Astrocyte (in vitro differentiated cells and primary cell): Measurements from ENCODE around the gene ATP2B2. TPM values are rescaled to one million over a fixed set of nuclear protein-coding genes. Genes with fewer than 3 reads are reported as not detected.

Source experiments
- DNase-seq: peaks from one replicate; pipeline ENCODE4 v3.0.0-alpha.2; 2010; ENCODE audit warnings: low read depth
- FAIRE-seq: peaks from 2 replicates; lab custom pipeline; 2011; peaks lifted over from hg19 to GRCh38; lab: Jason Lieb, UNC
- H2AFZ ChIP-seq: 2 replicates; pipeline ENCODE4 v1.6.0; 2012; ENCODE audit warnings: low read depth, low read length, inconsistent platforms
- H3K27ac ChIP-seq: 2 replicates; pipeline ENCODE4 v1.5.1; 2011; ENCODE audit warnings: low read depth, low read length, inconsistent platforms
- H3K27me3 ChIP-seq: 2 replicates; pipeline ENCODE4 v1.6.0; 2011; ENCODE audit warnings: low read length, inconsistent platforms; ENCODE audit not compliant: insufficient read depth
- H3K36me3 ChIP-seq: 2 replicates; pipeline ENCODE4 v1.5.1; 2011; ENCODE audit warnings: low read length, inconsistent platforms; ENCODE audit not compliant: insufficient read depth
- H3K4me1 ChIP-seq: 2 replicates; pipeline ENCODE4 v1.5.1; 2011; ENCODE audit warnings: low read length, inconsistent platforms; ENCODE audit not compliant: insufficient read depth
- H3K4me2 ChIP-seq: 2 replicates; pipeline ENCODE4 v1.6.0; 2012; ENCODE audit warnings: low read length, inconsistent platforms
- H3K4me3 ChIP-seq: 2 replicates; pipeline ENCODE4 v1.5.1; 2011; ENCODE audit warnings: low read depth, mild to moderate bottlenecking, low read length, inconsistent platforms; ENCODE audit not compliant: insufficient read depth
- H3K79me2 ChIP-seq: 2 replicates; pipeline ENCODE4 v1.6.0; 2012; ENCODE audit warnings: mild to moderate bottlenecking, low read length, inconsistent platforms; ENCODE audit not compliant: insufficient read depth
- H3K9ac ChIP-seq: 2 replicates; pipeline ENCODE4 v1.6.0; 2012; ENCODE audit warnings: mild to moderate bottlenecking, low read length, inconsistent platforms
- H3K9me3 ChIP-seq: 2 replicates; pipeline ENCODE4 v1.5.1; 2012; ENCODE audit warnings: low read depth, mild to moderate bottlenecking, low read length, inconsistent platforms; ENCODE audit not compliant: insufficient read depth
- H4K20me1 ChIP-seq: 2 replicates; pipeline ENCODE4 v1.6.0; 2012; ENCODE audit warnings: low read length, inconsistent platforms; ENCODE audit not compliant: insufficient read depth
- H3K27ac Mint-ChIP-seq: one replicate; pipeline ENCODE4 v1.8.0; 2021; ENCODE audit warnings: mild to moderate bottlenecking, mixed read lengths; ENCODE audit not compliant: unreplicated experiment
- H3K27me3 Mint-ChIP-seq: one replicate; pipeline ENCODE4 v1.8.0; 2021; ENCODE audit warnings: low read depth, mixed read lengths; ENCODE audit not compliant: unreplicated experiment
- H3K36me3 Mint-ChIP-seq: one replicate; pipeline ENCODE4 v1.8.0; 2021; ENCODE audit warnings: low read depth, mixed read lengths; ENCODE audit not compliant: unreplicated experiment
- H3K4me1 Mint-ChIP-seq: one replicate; pipeline ENCODE4 v1.8.0; 2021; ENCODE audit warnings: low read depth, mixed read lengths; ENCODE audit not compliant: unreplicated experiment
- H3K4me3 Mint-ChIP-seq: one replicate; pipeline ENCODE4 v1.8.0; 2021; ENCODE audit warnings: mild to moderate bottlenecking, moderate library complexity, mixed read lengths; ENCODE audit not compliant: unreplicated experiment
- H3K9me3 Mint-ChIP-seq: one replicate; pipeline ENCODE4 v1.8.0; 2021; ENCODE audit warnings: mild to moderate bottlenecking, mixed read lengths; ENCODE audit not compliant: unreplicated experiment
- EZH2 ChIP-seq: IDR thresholded peaks from 2 replicates; pipeline ENCODE4 v1.6.1; 2012; ENCODE audit warnings: mild to moderate bottlenecking, low read length, inconsistent platforms; ENCODE audit not compliant: insufficient read depth
- total RNA-seq: library from RNA; stranded (reverse); gene quantifications from 2 replicates; pipeline ENCODE4 v1.2.1, GENCODE V29; 2021
- TF ChIP-seq, protein P1 (sequence below): IDR thresholded peaks from 2 replicates; pipeline ENCODE4 v1.5.1; 2011; ENCODE audit warnings: low read depth, mild to moderate bottlenecking, inconsistent platforms, low read length, moderate library complexity; ENCODE audit not compliant: insufficient read depth

The ATP2B2 gene
- total RNA-seq, 1 donor from 2014 or later, result 0.05 TPM

GRCh38 chr3:10356461-10356981 is 148.9 kb downstream of the ATP2B2 start:
- no peaks in the 10 kb centered on the region for H3K9me3 ChIP-seq
- no peaks in the 10 kb centered on the region for H3K36me3 ChIP-seq
- H3K27ac ChIP-seq, result no peak overlapping the region
- H3K4me1 ChIP-seq, result peaks cover 49% of the 10 kb centered on the region
- H3K27me3 ChIP-seq, result no peaks in the 10 kb centered on the region
- no peak overlapping the region for H2AFZ ChIP-seq
- FAIRE-seq (no peak), DNase-seq (no peak)
- TF ChIP-seq EZH2, result no peak
- TF ChIP-seq, protein P1, sequence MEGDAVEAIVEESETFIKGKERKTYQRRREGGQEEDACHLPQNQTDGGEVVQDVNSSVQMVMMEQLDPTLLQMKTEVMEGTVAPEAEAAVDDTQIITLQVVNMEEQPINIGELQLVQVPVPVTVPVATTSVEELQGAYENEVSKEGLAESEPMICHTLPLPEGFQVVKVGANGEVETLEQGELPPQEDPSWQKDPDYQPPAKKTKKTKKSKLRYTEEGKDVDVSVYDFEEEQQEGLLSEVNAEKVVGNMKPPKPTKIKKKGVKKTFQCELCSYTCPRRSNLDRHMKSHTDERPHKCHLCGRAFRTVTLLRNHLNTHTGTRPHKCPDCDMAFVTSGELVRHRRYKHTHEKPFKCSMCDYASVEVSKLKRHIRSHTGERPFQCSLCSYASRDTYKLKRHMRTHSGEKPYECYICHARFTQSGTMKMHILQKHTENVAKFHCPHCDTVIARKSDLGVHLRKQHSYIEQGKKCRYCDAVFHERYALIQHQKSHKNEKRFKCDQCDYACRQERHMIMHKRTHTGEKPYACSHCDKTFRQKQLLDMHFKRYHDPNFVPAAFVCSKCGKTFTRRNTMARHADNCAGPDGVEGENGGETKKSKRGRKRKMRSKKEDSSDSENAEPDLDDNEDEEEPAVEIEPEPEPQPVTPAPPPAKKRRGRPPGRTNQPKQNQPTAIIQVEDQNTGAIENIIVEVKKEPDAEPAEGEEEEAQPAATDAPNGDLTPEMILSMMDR, result no peak
- no peaks in the 10 kb centered on the region for H3K36me3 Mint-ChIP-seq
- no peaks in the 10 kb centered on the region for H3K79me2 ChIP-seq
- H3K27me3 Mint-ChIP-seq, result peaks cover 33% of the 10 kb centered on the region
- H3K9me3 Mint-ChIP-seq, result peaks cover 2% of the 10 kb centered on the region
- no peaks in the 10 kb centered on the region for H4K20me1 ChIP-seq
- no peak overlapping the region for H3K4me3 Mint-ChIP-seq
- H3K4me2 ChIP-seq, result no peak overlapping the region
- H3K4me3 ChIP-seq, result no peak overlapping the region
- peaks cover 15% of the 10 kb centered on the region for H3K4me1 Mint-ChIP-seq
- no peak overlapping the region for H3K9ac ChIP-seq
- peak overlapping the region; percentile 45 for H3K27ac Mint-ChIP-seq

DNA sequence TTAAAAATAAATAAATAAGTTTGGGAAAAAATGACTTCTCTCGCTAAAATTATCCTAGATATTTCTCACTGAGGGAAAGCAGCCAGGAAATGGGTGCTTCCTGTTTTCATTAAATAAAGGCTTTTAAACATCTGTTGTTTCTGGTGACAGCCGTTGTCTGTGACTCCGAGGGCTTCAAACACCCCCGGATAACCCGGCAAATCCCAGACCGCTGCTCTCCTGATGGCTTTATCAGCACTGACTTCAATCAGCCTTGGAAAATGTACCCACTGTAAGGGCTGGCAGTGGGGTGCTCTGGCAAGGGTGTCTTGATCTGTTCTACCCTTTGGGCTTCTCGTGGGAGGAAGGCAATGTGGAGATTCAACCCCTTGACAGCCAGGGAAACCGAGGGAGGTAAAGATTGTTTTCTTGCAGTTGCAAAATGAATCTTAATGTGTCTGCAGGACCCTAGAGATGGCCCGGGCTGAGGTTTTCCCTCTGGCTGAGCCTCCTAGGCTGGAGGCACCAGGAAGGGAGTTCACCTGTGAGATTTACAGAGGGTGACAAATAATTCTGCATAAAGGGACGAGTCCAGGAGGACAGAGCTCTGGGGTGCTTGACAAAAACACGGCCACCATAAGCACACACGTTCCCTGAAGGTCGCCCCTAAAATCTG is 150.9 kb downstream of the ATP2B2 start:
- Mint-ChIP-seq H3K27ac (no peak overlapping the region), H3K9me3 (no peaks in the 10 kb centered on the region), H3K4me3 (no peak overlapping the region), H3K36me3 (no peaks in the 10 kb centered on the region), H3K4me1 (peaks cover 15% of the 10 kb centered on the region), H3K27me3 (peaks cover 37% of the 10 kb centered on the region)
- H2AFZ ChIP-seq, result no peak overlapping the region
- TF ChIP-seq, protein P1, result no peak
- TF ChIP-seq EZH2, result no peak
- H4K20me1 ChIP-seq, result no peaks in the 10 kb centered on the region
- peak overlapping the region; percentile 64 for H3K4me2 ChIP-seq
- H3K4me1 ChIP-seq, result peaks cover 49% of the 10 kb centered on the region
- H3K27me3 ChIP-seq, result no peaks in the 10 kb centered on the region
- no peak overlapping the region for H3K4me3 ChIP-seq
- DNase-seq (no peak), FAIRE-seq (no peak)
- no peak overlapping the region for H3K9ac ChIP-seq
- H3K27ac ChIP-seq, result no peak overlapping the region
- H3K9me3 ChIP-seq, result no peaks in the 10 kb centered on the region
- H3K79me2 ChIP-seq, result no peaks in the 10 kb centered on the region
- no peaks in the 10 kb centered on the region for H3K36me3 ChIP-seq

GRCh38 chr3:10353661-10354360 is 151.6 kb downstream of the ATP2B2 start:
- Histone ChIP-seq H3K4me1 (peaks cover 49% of the 10 kb centered on the region), H4K20me1 (no peaks in the 10 kb centered on the region), H3K27ac (no peak overlapping the region), H3K4me3 (no peak overlapping the region), H3K36me3 (no peaks in the 10 kb centered on the region), H3K79me2 (no peaks in the 10 kb centered on the region), H3K4me2 (peak overlapping the region; percentile 64), H3K9ac (peak overlapping the region; percentile 35), H2AFZ (no peak overlapping the region), H3K9me3 (no peaks in the 10 kb centered on the region), H3K27me3 (no peaks in the 10 kb centered on the region)
- FAIRE-seq (no peak), DNase-seq (no peak)
- Mint-ChIP-seq H3K9me3 (no peaks in the 10 kb centered on the region), H3K27ac (no peak overlapping the region), H3K27me3 (peaks cover 38% of the 10 kb centered on the region), H3K36me3 (no peaks in the 10 kb centered on the region), H3K4me1 (peaks cover 15% of the 10 kb centered on the region), H3K4me3 (no peak overlapping the region)
- TF ChIP-seq, protein P1, result no peak
- no peak for TF ChIP-seq EZH2
